Esophagus squamous epithelium (tissue), 5 donors: ENCODE measurements around the gene FNDC3B. TPM values are rescaled to one million over a fixed set of nuclear protein-coding genes. Genes with fewer than 3 reads are reported as not detected.

Source experiments
- DNase-seq: peaks from one replicate; lab custom pipeline; 2025; lab: John Stamatoyannopoulos, UW
- H3K27ac ChIP-seq, 4 donors: fragments of 200-600 bp; sonication (generic); one replicate each; pipeline ENCODE4 v1.5.1; 2016 to 2019; ENCODE audit warnings: mild to moderate bottlenecking in 1 of 4
- H3K27me3 ChIP-seq, 4 donors: fragments of 200-600 bp; sonication (generic); 1 replicate in 3 of 4; 2 replicates in 1 of 4; pipeline versions ENCODE4 v1.5.1 to v1.6.0; 2017 to 2021; ENCODE audit warnings: antibody characterized with exemption in 1 of 4
- H3K36me3 ChIP-seq, 3 donors: fragments of 200-600 bp; sonication (generic); one replicate each; pipeline ENCODE4 v1.5.1; 2016 to 2019
- H3K4me1 ChIP-seq, 3 donors: fragments of 200-600 bp; sonication (generic); one replicate each; pipeline ENCODE4 v1.5.1; 2017 to 2019
- H3K4me3 ChIP-seq, 4 donors: fragments of 200-600 bp; sonication (generic); 1 replicate in 3 of 4; 2 replicates in 1 of 4; pipeline ENCODE4 v1.5.1; 2016 to 2019; ENCODE audit warnings: mild to moderate bottlenecking in 2 of 4, moderate library complexity in 1 of 4
- H3K9me3 ChIP-seq, 3 donors: fragments of 200-600 bp; sonication (generic); one replicate each; pipeline ENCODE4 v1.5.1; 2016 to 2019
- CTCF ChIP-seq, 6 experiments: fragments of 450-650 bp in 4 of 6; fragments of 200-600 bp in 2 of 6; sonication (generic) in 2 of 6; IDR thresholded peaks; one replicate each; pipeline ENCODE4 v1.5.1; 2016 to 2019; ENCODE audit warnings: antibody characterized with exemption in 6 of 6, mild to moderate bottlenecking in 4 of 6, moderate library complexity in 4 of 6
- POLR2A ChIP-seq, 4 donors: fragments of 450-650 bp; IDR thresholded peaks; one replicate each; pipeline ENCODE4 v1.6.1; 2017; ENCODE audit warnings: antibody characterized with exemption in 4 of 4, mild to moderate bottlenecking in 4 of 4, moderate library complexity in 3 of 4
- WGBS, 2 donors: methylation state at CpG; one replicate each; pipeline ENCODE4 v1.1.5; 2018; 5-methylcytosine and 5-hydroxymethylcytosine counted together
- intact Hi-C: fragments of 100-400 bp; cut with DNase I; formaldehyde crosslinking; loops from one replicate; pipeline ENCODE4 v1.15.0; 2022
- total RNA-seq, 4 donors: library from RNA; depleted of rRNA; stranded (reverse); fragments of >200 nt; gene quantifications; one replicate each; pipeline ENCODE4 v1.1.0, GENCODE V29; 2016
- donor health status: DM: yes; HTN: yes; CAD: no.

The FNDC3B gene
- total RNA-seq, 4 donors from 2014 or later, result 7.7 to 44.3 (median 20.4) TPM

DNA sequence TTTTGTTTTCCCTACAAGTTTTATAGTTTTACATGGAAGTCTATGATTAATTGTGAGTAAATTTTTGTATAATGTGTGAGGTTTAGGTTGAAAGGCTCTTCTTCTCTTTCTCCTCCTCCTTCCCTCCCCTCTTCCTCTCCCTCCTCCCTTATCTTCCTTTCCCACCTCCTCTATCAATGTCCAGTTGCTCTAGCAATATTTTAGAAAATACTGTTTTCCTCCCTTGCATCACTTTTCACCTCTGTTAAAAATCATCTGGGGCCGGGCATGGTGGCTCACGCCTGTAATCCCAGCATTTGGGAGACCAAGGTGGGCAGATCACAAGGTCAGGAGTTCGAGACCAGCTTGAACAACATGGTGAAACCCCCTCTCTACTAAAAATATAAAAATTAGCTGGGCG, 119.4 kb downstream of the FNDC3B start:
- no peaks in the 10 kb centered on the region for H3K27me3 ChIP-seq
- no peak overlapping the region for H3K27ac ChIP-seq
- H3K36me3 ChIP-seq, result no peaks in the 10 kb centered on the region
- H3K9me3 ChIP-seq, result no peaks in the 10 kb centered on the region
- 100% methylated on average over 2 to 4 of the region's 4 CpGs for WGBS, 2 donors
- H3K4me1 ChIP-seq, result peaks cover 16 to 46% (median 36%) of the 10 kb centered on the region in 3 donors
- no peak for DNase-seq
- intact Hi-C loops, result no loop called here
- H3K4me3 ChIP-seq, result no peak overlapping the region
- TF ChIP-seq CTCF (IDR thresholded peaks at IDR 0.05) (no peak), POLR2A (IDR thresholded peaks at IDR 0.05) (no peak)

- H3K4me3 ChIP-seq, result no peak overlapping the region
- DNase-seq, result no peak
- WGBS, 2 donors, result 67 to 71% methylated on average over 1 of the region's 1 CpG
- intact Hi-C loops, result no loop called here
- TF ChIP-seq POLR2A (IDR thresholded peaks at IDR 0.05), result no peak
- TF ChIP-seq CTCF (IDR thresholded peaks at IDR 0.05), result no peak
- H3K36me3 ChIP-seq, result no peaks in the 10 kb centered on the region
- H3K9me3 ChIP-seq, result no peaks in the 10 kb centered on the region
- no peak overlapping the region for H3K27ac ChIP-seq
- no peaks in the 10 kb centered on the region for H3K27me3 ChIP-seq
- peaks cover 12 to 40% (median 31%) of the 10 kb centered on the region in 3 donors for H3K4me1 ChIP-seq
These were observed 120.0 kb downstream of the FNDC3B start for GRCh38 chr3:172159376-172159775.

GRCh38 chr3:172159962-172160538, 120.7 kb downstream of the FNDC3B start:
- 61 to 68% methylated on average over 4 of the region's 4 CpGs for WGBS, 2 donors
- DNase-seq, result no peak
- Histone ChIP-seq H3K36me3 (no peaks in the 10 kb centered on the region), H3K27ac (no peak overlapping the region), H3K4me1 (peaks cover 7 to 33% (median 24%) of the 10 kb centered on the region in 3 donors), H3K4me3 (no peak overlapping the region), H3K27me3 (no peaks in the 10 kb centered on the region), H3K9me3 (no peaks in the 10 kb centered on the region)
- TF ChIP-seq CTCF (IDR thresholded peaks at IDR 0.05), result no peak
- TF ChIP-seq POLR2A (IDR thresholded peaks at IDR 0.05), result no peak
- intact Hi-C loops, result no loop called here

DNA sequence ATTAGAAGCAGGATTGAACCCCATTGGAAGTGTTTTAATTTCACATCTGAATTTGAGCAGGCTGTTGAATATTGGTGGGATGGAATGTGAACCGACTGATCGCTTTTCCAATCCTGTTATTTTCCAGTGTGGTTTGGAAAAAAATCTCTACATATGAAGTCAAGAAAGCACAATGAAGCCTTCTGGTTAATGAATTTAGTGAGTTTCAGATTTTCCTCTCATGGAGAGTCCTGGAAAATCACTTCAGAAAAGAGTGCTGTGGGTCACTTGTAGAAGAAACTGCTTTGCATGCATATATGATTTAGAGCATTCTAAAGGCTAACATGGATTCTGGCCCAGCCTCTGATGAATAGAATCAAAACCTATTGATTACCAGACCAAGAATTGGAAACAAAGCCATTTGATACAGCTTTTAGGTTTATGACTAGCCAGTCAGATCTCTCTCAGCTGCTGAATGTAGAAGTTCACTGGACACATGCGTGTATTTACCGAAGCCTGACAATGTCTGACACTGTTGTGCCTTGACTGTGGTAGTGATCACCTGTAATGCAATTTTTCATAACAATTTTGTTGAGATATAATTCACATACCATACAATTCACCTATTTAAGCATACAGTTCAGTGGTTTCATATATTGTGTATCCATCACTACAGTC, 121.9 kb downstream of the FNDC3B start:
- intact Hi-C loops, result no loop called here
- peaks cover 7 to 21% (median 13%) of the 10 kb centered on the region in 3 donors for H3K4me1 ChIP-seq
- H3K9me3 ChIP-seq, result no peaks in the 10 kb centered on the region
- H3K27ac ChIP-seq, result no peak overlapping the region
- H3K36me3 ChIP-seq, result no peaks in the 10 kb centered on the region
- no peaks in the 10 kb centered on the region for H3K27me3 ChIP-seq
- TF ChIP-seq CTCF (IDR thresholded peaks at IDR 0.05) (no peak), POLR2A (IDR thresholded peaks at IDR 0.05) (no peak)
- WGBS, 2 donors, result 94 to 98% methylated on average over 4 of the region's 4 CpGs
- no peak for DNase-seq
- H3K4me3 ChIP-seq, result no peak overlapping the region

DNA sequence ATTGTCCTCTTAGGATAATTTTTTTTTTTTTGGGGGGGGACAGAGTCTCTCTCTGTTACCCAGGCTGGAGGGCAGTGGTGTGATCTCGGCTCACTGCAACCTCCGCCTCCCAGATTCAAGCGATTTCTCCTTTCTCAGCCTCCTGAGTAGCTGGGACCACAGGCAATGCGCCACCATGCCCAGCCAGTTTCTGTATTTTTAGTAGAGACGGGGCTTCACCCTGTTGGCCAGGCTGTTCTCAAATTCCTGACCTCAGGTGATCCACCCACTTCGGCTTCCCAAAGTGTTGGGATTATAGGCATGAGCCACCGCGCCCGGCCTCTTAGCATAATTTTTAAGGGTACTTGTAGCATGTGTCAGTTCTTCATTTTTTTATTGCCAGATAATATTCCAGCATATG, 122.6 kb downstream of the FNDC3B start:
- no peak overlapping the region for H3K4me3 ChIP-seq
- no peaks in the 10 kb centered on the region for H3K9me3 ChIP-seq
- TF ChIP-seq CTCF (IDR thresholded peaks at IDR 0.05), result no peak
- H3K27me3 ChIP-seq, result no peaks in the 10 kb centered on the region
- intact Hi-C loops, result no loop called here
- WGBS, 2 donors, result 88 to 89% methylated on average over 8 to 9 of the region's 9 CpGs
- H3K4me1 ChIP-seq, result peaks cover 6 to 14% (median 7%) of the 10 kb centered on the region in 3 donors
- no peak for DNase-seq
- H3K27ac ChIP-seq, result no peak overlapping the region
- H3K36me3 ChIP-seq, result no peaks in the 10 kb centered on the region
